GM19463 (cell line): ENCODE measurements around the gene COX6A2.
A peak's percentile ranks its signal among the peaks of the same experiment; 100 is the strongest.

Experiments
- ATAC-seq: cut with Tn5 transposase; IDR thresholded peaks from one replicate; pipeline ENCODE4 v1.9.1; 2021; ENCODE audit warnings: mild to moderate bottlenecking, moderate library complexity; ENCODE audit not compliant: unreplicated experiment

Gene COX6A2

DNA sequence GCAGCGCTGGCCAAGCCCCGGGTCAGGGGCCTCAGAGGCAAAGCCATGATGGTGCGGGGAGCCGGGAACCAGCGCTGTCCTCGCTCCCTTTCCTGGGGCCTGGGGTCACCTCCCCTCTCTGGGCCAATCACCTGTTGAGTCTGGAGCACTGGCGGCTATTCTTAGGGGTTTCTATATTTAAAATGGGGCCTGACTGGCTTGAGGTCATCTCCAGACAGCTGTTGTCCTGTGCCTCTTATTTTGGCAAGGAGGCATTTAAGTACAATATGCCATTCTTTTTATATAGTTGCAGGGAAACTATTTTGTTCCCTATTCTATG lies at the start of gene COX6A2:
TSS of gene COX6A2 (minus strand) at position 82 of the 319 bp plus-strand sequence. CDS start at position 47, 35 bp downstream.
- ATAC-seq: no peak

DNA sequence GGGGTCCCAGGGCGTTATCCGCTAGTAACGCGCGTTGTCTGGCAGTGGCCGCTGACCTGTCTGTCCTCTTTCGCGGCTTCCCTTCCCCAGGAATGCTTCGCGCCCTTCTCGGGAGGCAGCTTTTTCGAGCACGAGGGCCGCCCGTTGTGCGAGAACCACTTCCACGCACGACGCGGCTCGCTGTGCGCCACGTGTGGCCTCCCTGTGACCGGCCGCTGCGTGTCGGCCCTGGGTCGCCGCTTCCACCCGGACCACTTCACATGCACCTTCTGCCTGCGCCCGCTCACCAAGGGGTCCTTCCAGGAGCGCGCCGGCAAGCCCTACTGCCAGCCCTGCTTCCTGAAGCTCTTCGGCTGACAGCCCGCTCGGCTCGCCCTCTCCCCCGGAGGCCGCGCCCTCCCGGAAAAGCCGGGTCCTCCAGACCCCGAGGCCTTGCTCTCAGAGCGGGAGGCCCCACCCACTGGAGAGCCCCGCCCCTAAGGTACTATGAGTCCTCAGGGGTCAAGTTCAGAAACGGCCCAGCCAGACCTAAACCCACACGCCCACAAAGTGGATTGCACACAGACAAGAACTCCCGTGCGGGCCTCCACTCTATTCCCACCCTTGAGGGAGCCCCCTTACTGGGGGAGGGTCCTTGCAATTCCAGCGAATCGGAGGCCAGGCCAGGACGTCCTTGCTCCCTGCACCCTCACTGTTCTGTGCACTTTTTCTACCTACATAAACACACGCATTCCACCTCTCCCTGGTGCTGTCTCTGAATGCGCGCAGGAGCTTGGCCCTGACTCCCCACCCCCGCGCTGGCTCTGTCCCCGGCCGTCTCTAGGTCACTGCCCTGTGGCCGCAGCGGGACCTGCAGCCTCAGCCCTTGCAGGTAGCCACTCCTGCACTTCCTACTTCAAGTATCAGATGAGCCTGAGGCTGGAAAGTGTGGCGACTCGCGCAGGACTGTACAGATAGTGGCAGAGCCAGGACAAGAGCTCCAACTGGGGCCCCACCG lies 49.4 kb upstream of the COX6A2 start:
- peak; percentile 30 for ATAC-seq

DNA sequence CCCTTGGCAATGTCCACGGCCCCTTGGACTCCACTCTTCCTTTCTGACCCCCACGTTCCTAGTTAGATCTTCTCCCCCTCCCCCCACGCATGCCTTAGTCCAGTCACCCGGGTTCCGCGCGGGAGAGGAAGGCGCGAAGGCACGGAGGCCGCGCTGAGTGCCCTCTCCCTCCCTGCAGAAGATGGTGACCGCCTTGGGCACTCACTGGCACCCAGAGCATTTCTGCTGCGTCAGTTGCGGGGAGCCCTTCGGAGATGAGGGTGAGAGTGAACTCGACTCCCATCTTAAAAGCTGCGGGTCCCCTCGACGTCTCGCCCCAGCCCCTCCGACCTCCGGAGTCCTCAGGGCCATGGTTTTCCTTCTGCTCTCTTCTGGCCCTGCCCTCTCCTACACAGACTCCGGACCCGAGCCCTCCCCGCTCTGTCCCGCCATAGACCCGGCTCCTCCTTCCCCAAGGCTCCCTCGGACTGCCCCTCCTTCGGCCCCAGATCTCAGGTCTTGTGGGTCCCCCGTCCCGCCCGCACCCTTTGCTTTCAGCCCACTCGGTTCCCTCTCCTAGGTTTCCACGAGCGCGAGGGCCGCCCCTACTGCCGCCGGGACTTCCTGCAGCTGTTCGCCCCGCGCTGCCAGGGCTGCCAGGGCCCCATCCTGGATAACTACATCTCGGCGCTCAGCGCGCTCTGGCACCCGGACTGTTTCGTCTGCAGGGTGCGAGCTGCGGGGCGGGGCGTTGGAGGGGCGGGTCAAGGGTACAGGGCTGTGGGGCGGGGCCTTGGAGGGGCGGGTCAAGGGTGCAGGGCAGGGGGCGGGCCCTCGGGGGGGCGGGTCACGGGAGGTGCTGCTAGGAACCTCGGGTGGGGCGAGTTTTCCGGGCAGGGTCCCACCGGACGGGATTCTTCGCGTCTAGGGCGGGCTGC lies 48.4 kb upstream of the COX6A2 start:
- ATAC-seq: peak; percentile 73

DNA sequence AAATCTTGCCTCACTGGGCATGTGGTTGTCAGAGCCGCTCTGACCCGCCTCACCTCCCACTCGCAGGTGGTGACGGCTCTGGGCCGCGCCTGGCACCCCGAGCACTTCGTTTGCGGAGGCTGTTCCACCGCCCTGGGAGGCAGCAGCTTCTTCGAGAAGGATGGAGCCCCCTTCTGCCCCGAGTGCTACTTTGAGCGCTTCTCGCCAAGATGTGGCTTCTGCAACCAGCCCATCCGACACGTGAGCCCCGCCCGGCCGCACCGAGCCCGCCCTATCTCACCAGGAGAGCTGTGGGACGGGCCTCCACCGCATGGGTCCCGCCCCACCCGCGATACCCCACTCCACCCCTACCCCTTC lies 47.8 kb upstream of the COX6A2 start:
- no peak for ATAC-seq

DNA sequence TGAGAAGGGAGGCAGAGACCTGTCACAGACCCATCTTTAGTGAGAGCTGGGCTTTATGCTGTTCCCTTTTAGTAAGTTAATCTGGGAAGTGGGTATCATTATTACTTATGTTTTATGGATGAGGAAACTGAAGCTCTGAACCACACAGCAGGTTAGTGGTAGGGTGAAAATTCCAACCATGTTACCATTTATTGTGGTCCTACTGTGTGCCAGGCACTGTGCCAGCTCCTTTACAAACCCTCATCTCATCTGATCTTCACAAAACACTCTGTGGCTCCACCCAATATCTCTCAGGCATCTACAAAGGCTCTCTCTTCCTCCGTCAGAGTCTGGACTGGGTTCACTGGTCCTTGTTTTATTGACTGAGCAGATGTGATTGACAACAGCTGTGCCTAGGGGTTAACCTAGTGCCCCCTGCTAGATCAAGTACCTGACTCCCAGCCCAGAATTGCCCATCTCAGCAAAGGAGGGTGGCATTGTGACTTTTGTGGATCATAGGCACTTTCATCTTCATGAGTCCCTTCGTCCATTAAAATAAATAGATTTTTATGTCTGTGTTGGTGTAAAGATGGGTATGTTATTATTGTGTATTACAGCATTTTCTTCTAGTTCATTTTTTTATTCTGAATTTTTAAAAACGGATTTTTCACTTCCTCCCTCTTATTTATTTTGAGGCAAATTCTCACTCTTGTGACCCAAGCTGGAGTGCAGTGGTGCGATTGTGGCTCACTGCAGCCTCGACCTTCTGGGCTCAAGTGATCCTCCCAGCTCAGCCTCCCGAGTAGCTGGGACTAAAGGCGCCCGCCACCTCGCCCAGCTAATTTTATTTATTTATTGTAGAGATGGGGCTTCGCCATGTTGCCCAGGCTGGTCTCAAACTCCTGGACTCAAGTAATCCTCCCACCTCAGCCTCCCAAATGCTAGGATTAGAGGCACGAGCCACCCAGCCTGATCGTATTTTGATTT lies 46.9 kb upstream of the COX6A2 start:
- no peak for ATAC-seq

DNA sequence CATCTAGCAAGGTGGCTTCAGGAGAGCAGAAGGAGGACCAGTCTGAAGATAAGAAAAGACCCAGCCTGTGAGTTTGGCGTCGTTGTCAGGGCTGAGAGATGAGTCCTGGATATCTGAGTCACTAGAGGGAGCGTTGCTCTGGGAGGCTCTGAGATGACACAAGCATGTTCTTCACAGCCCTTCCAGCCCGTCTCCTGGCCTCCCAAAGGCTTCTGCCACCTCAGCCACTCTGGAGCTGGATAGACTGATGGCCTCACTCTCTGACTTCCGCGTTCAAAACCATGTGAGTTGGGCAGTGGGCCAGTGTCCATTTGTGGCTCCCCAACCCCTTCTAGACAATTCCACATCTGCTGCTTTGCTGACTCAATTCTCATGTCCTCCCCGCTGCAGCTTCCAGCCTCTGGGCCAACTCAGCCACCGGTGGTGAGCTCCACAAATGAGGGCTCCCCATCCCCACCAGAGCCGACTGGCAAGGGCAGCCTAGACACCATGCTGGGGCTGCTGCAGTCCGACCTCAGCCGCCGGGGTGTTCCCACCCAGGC lies 46.1 kb upstream of the COX6A2 start:
- no peak for ATAC-seq

DNA sequence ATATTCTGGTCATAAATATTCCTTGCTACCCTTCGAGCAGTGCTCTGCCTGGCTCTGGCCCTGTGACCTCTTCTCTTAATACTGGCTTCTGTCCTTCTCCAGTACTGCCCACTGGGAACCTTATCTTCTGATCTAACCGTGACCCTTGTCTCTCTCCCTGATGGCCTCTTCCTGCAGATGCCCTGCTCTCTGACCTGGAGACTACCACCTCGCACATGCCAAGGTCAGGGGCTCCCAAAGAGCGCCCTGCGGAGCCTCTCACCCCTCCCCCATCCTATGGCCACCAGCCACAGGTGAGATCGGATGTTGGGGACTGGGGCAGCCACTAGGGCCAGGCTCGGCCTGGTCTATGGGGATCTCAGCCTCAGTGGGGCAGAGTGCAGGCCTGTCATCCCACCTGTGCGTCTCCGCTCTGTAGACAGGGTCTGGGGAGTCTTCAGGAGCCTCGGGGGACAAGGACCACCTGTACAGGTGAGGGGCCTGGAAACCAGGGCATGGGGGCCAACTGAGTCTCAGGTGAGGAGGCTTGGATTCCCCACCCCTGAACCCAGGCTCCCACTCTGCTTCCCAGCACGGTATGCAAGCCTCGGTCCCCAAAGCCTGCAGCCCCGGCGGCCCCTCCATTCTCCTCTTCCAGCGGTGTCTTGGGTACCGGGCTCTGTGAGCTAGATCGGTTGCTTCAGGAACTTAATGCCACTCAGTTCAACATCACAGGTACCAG lies 45.3 kb upstream of the COX6A2 start:
- no peak for ATAC-seq

DNA sequence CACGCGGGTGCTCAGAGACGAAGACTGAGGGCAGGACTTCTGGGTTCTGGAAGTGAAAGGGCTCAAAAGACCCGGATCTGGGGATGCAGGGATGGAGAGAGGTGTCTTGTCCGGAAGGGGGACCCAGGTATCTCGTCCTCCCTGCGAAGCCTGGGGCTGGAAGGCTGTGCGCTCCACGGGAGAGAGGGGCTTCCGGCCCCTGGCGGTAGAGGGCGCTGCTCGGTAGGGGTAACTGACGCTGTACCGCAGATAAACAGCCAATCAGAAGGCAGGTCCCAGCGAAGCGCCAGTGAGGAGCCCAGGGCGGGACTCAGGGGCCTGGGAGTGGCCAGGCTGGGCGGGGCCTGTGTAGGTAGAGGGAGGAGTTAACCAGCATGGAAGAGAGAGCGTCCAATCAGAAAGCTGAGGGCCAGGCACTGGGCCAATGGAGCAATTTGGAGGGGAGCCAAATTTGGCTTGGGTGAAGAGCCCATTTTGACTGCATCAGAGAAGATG lies 44.6 kb upstream of the COX6A2 start:
- no peak for ATAC-seq

DNA sequence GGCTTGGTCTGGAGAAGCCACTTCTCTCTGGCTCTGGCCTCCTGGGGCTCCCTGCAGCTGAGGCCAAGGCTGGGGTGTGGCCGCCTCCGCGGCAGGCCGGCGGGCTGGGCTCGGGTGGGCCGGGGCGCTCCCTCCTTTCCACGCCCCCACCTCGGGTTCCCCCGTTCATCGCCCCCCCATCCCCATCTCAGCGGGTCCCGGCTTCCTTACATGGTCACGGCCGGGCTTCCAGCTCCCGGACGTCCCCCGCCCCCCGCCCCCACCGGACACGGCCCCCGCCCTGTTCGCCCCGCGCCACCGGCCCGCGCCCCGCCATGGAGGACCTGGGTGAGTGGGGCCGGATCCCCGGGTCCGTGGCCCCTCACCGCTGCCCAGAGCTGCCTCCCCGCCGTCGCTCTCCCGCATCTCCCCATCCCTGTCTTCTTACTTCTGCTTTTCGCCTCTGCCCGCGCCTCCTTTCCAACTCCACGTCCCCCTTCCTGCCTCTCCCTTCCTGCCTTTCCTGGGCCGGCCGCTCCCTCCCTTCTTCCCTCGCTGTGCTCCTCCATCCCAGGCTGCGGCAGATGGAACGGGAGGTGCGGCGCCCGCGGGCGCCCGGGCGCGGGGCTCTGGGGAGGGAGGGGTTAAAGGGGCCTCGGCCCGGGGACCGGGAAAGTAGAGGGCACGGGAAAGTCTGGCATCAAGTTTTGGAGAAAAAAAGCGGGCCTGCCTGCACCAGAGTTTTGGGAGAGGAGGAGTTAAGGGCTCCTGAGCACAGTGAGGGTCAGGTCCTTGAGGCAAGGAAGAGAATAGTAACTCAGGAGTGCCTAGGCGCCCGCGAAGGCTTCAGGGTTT lies 43.9 kb upstream of the COX6A2 start, which contains the start of gene TGFB1I1:
TSS of gene TGFB1I1 (plus strand) at position 278 of the 834 bp plus-strand sequence. CDS start at position 315, 37 bp downstream.
- ATAC-seq: peak; percentile 30

DNA sequence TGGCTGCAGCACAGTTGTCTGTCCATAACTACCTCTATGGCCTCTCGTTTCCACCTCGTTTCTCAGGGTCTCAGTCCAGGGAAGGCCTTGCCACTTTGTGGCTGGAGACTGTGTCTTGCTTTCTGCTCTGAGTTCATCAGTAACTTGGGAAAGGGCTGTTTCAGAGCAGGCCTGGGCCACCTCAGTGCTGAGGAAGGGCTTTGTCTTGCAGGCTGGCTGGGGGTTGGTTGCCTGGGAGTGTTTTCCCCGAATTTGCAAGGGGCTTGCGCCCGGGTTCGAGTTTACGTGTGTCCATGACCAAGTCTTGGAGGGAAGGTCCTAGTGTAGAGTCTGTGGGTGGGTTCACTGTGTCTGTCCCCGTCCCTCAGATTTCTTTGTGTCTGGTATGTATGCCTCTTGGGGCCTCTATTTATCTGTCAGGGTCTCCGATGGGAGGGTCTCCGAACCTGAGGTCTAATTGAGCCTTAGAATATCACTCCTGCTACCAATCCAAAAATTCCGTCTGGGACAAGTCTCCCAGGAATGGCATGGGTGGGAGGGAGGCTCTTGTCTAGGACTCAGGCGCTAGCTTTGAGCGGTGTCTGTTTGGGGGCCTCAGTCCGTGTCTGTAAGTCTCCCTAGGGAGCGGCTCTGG lies 43.2 kb upstream of the COX6A2 start:
- no peak for ATAC-seq

DNA sequence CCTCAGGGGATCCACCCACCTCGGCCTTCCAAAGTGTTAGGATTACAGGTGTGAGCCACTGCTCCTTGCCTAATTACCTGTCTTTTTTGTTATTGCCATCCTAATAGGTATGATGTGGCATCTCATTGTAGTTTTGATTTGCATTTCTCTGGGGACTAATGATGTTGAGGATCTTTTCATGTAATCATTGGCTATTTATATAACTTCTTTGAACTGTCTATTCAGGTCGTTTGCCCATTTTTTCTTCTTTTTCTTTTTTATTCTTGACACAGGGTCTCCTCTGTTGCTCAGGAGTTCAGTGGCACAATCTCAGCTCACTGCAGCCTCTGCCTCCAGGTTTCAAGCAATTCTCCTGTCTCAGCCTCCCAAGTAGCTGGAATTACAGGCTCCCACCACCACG lies 42.5 kb upstream of the COX6A2 start:
- no peak for ATAC-seq

DNA sequence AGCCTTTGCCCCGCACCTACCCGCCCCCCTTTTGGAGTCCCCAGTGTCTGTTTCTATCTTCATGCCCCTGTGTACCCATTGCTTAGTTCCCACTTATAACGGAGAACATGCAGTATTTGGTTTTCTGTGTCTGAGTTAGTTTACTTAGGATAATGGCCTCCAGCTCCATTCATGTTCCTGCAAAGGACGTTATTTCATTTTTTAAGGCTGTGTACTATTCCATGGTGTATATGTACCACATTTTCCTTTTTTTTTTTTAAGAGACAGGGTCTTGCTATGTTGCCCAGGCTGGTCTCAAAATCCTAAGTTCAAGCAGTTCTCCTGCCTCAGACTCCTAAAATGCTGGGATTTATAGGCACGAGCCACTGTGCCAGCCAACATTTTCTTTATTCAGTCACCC lies 39.7 kb upstream of the COX6A2 start:
- no peak for ATAC-seq

DNA sequence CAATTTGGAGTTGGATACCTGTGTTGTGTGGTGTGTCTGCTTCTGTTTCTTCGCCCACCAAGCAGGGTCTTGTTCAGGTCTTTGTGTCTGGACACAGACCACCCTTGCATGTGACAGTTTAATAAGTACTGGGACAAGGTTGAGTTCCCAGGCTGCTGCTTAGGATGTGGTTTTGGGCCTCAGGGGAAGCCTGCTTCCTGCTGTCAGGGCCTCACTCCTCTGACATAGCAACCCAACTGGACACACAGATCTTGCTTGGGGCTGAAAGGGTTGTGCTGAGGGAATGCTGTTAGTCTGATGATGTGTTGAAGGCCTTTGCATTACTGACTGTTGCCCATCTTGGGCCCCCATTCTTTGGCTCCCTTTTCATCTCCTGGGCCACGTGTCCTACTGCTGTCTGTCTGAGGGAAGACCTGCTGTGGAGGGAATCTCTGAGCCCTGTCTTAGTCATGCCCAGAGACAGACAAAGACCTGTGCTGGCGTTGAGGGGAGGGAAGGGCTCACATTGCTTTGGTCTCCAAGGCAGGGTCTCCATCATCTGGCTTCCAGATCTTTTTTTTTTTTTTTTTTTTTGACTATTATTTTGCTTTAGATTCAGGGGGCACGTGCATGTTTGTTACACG lies 39.1 kb upstream of the COX6A2 start:
- no peak for ATAC-seq

DNA sequence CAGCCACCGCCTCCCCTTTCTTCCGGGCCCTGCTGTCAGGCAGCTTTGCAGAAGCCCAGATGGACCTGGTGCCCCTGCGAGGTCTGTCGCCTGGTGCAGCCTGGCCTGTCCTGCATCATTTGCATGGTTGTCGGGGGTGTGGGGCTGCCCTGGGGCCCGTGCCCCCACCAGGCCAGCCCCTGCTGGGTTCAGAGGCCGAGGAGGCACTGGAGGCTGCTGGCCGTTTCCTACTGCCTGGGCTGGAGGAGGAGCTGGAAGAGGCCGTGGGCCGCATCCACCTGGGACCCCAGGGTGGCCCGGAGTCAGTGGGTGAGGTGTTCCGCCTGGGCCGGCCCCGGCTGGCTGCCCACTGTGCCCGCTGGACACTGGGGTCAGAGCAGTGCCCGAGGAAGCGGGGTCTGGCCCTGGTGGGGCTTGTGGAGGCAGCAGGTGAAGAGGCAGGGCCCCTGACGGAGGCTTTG lies 38.3 kb upstream of the COX6A2 start:
- no peak for ATAC-seq

DNA sequence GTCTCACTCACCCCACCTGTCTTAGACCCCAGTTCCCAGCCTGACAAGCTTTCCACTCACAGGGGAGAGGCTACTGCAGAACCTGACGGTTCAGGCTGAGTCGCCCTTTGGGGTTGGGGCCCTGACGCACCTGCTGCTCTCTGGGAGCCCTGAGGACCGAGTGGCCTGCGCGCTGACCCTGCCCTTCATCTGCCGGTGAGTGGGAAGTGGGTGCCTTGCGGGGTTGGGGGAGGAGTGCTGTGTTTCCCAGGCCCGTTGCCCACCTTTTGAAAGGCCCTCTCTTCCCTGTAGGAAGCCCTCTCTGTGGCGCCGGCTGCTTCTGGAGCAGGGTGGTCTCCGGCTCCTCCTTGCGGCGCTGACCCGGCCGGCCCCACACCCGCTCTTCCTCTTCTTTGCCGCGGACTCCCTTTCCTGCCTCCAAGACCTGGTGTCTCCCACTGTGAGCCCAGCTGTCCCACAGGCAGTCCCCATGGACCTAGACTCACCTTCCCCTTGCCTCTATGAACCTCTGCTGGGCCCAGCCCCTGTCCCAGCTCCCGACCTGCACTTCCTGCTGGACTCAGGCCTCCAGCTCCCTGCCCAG lies 37.7 kb upstream of the COX6A2 start:
- no peak for ATAC-seq

DNA sequence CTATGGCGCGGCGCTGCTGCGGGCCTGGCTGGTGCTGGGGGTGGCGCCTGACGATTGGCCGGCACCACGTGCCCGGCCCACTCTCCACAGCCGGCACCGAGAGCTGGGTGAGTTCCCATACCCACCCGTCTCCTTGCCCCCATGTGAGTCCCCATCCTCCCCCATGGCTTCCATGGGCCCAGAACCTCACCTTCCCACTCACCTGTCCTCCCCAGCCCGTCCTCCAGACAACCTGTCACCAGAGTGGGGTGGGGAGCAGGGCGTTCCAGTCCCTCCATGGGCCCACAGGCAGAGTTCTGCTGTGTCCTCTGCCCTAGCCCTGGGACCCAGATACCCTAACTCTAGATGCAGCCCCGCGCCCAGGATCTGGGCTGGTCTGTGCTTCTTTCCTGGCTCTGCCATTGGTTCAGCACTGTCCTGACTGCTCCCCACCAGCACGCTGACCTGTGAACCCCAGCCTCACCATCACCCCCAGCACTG lies 36.7 kb upstream of the COX6A2 start:
- ATAC-seq: no peak

DNA sequence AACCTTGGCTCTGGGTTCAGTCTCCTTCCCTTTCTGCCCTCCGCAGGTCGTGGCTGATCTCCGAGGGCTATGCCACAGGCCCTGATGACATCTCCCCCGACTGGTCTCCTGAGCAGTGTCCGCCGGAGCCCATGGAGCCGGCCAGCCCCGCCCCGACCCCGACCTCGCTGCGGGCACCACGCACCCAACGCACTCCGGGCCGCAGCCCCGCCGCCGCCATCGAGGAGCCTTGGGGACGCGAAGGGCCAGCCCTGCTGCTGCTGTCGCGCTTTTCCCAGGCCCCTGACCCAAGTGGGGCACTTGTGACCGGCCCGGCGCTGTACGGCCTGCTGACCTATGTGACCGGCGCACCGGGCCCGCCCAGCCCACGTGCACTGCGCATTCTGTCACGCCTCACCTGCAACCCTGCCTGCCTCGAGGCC lies 36.2 kb upstream of the COX6A2 start:
- no peak for ATAC-seq
